ENCODE results near the gene ATP1A3.

DNA sequence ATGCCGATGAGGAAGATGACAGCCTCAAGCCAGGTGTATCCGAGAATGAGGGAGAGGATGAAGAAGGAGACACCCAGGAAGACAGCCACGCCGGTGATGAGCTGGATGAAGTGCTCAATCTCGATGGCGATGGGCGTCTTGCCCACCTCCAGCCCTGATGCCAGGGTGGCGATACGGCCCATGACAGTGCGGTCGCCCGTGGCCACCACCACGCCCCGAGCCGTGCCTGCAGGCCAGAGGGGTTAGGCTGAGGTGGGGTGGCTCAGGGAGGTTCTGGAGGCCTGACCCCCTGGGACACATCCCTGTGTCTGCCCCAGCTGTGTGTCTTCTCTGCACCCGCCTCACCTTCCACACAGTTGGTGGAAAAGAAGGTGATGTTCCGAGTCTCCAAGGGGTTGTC is 9.1 kb downstream of the ATP1A3 start:
- TF ChIP-seq, protein P1, sequence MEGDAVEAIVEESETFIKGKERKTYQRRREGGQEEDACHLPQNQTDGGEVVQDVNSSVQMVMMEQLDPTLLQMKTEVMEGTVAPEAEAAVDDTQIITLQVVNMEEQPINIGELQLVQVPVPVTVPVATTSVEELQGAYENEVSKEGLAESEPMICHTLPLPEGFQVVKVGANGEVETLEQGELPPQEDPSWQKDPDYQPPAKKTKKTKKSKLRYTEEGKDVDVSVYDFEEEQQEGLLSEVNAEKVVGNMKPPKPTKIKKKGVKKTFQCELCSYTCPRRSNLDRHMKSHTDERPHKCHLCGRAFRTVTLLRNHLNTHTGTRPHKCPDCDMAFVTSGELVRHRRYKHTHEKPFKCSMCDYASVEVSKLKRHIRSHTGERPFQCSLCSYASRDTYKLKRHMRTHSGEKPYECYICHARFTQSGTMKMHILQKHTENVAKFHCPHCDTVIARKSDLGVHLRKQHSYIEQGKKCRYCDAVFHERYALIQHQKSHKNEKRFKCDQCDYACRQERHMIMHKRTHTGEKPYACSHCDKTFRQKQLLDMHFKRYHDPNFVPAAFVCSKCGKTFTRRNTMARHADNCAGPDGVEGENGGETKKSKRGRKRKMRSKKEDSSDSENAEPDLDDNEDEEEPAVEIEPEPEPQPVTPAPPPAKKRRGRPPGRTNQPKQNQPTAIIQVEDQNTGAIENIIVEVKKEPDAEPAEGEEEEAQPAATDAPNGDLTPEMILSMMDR (IDR thresholded peaks at IDR 0.05), result no peak
- TF ChIP-seq POLR2A (IDR thresholded peaks at IDR 0.05), result no peak

All from thyroid gland (tissue), 4 donors.